PC-3 (cell line): ENCODE results near the gene P2RY2. TPM values are rescaled to one million over a fixed set of nuclear protein-coding genes. Genes with fewer than 3 reads are reported as not detected.

Experiments
- ATAC-seq: fragments of 200-7000 bp; cut with Tn5 transposase; 2 replicates; pipeline ENCODE4 v1.9.1; 2020; ENCODE audit warnings: mild to moderate bottlenecking, moderate library complexity
- BruUV-seq: library from RNA; stranded (reverse); fragments of 400-500 nt; replicated peaks from 2 replicates; lab custom pipeline; 2021; lab: Mats Ljungman, UMichigan
- CTCF ChIA-PET: fragments of 300-600 bp; sonication (Branson Sonifier 250); formaldehyde crosslinking; loops from one replicate; lab custom pipeline; 2022; ENCODE audit warnings: antibody characterized with exemption; lab: Charles Lee
- POLR2A ChIA-PET: fragments of 300-600 bp; sonication (Branson Sonifier 250); formaldehyde crosslinking; loops from one replicate; lab custom pipeline; 2022; ENCODE audit warnings: antibody characterized with exemption; ENCODE audit not compliant: unreplicated experiment; lab: Charles Lee
- DNase-seq: peaks from one replicate; pipeline ENCODE4 v3.0.0-alpha.2; 2015
- H2AFZ ChIP-seq: fragments of 300-600 bp; sonication (generic); 2 replicates; pipeline ENCODE4 v1.6.0; 2016; ENCODE audit warnings: antibody characterized with exemption, low read length
- H3F3A ChIP-seq: fragments of 300-600 bp; sonication (generic); one replicate; pipeline ENCODE4 v1.6.0; 2017; ENCODE audit warnings: antibody characterized with exemption, low read length, control low read depth, mild to moderate bottlenecking; ENCODE audit not compliant: unreplicated experiment
- H3K27ac ChIP-seq: fragments of 300-600 bp; sonication (generic); 2 replicates; pipeline ENCODE4 v1.5.1; 2016; ENCODE audit warnings: mild to moderate bottlenecking, low read length
- H3K27me3 ChIP-seq: fragments of 300-600 bp; sonication (generic); 2 replicates; pipeline ENCODE4 v1.6.1; 2016; ENCODE audit warnings: low read length, mixed read lengths
- H3K36me3 ChIP-seq: fragments of 300-600 bp; sonication (generic); 2 replicates; pipeline ENCODE4 v1.6.1; 2016; ENCODE audit warnings: low read depth, mixed run types, low read length, mixed read lengths
- H3K4me1 ChIP-seq: fragments of 300-600 bp; sonication (generic); 2 replicates; pipeline ENCODE4 v1.5.1; 2016; ENCODE audit warnings: low read length; ENCODE audit not compliant: insufficient read depth
- H3K4me2 ChIP-seq: fragments of 300-600 bp; sonication (generic); 2 replicates; pipeline ENCODE4 v1.6.0; 2016; ENCODE audit warnings: low read length
- H3K4me3 ChIP-seq: fragments of 300-600 bp; sonication (generic); 2 replicates; pipeline ENCODE4 v1.5.1; 2016; ENCODE audit warnings: mild to moderate bottlenecking, low read length, mixed read lengths
- H3K79me2 ChIP-seq: fragments of 300-600 bp; sonication (generic); 2 replicates; pipeline ENCODE4 v1.6.1; 2017; ENCODE audit warnings: low read length, mixed read lengths
- H3K9ac ChIP-seq: fragments of 300-600 bp; sonication (generic); 2 replicates; pipeline ENCODE4 v1.6.0; 2016; ENCODE audit warnings: mild to moderate bottlenecking, low read length
- H3K9me2 ChIP-seq: fragments of 300-600 bp; sonication (generic); replicated peaks from 2 replicates; pipeline ENCODE4 v1.6.1; 2016; ENCODE audit warnings: mixed run types, low read length, mixed read lengths
- H3K9me3 ChIP-seq: fragments of 300-600 bp; sonication (generic); 2 replicates; pipeline ENCODE4 v1.6.1; 2016; ENCODE audit warnings: low read length, mixed read lengths
- H4K20me1 ChIP-seq: fragments of 300-600 bp; sonication (generic); 2 replicates; pipeline ENCODE4 v1.6.1; 2016; ENCODE audit warnings: low read length, mixed read lengths
- CTCF ChIP-seq: fragments of 300-600 bp; sonication (generic); conservative IDR thresholded peaks from 2 replicates; pipeline ENCODE4 v1.5.1; 2017; ENCODE audit warnings: antibody characterized with exemption, low read depth, mild to moderate bottlenecking, low read length
- EZH2 ChIP-seq: fragments of 300-600 bp; sonication (generic); IDR thresholded peaks from one replicate; pipeline ENCODE4 v1.6.1; 2017; ENCODE audit warnings: antibody characterized with exemption, mild to moderate bottlenecking, low read length; ENCODE audit not compliant: unreplicated experiment
- EZH2phosphoT487 ChIP-seq: fragments of 300-600 bp; sonication (generic); IDR thresholded peaks from 2 replicates; pipeline ENCODE4 v1.6.1; 2018; ENCODE audit warnings: mild to moderate bottlenecking, antibody characterized with exemption, low read length, borderline replicate concordance
- intact Hi-C: fragments of 100-400 bp; cut with micrococcal nuclease; formaldehyde crosslinking; loops from 2 replicates; pipeline ENCODE4 v1.9.0; 2023
- total RNA-seq: library from RNA; depleted of rRNA; stranded (reverse); fragments of >200 nt; gene quantifications from 2 replicates; pipeline ENCODE4 v1.2.3, GENCODE V29; 2014

The P2RY2 gene
- total RNA-seq, 1 experiment from 2014 or later, result 54.8 TPM

GRCh38 chr11:73221451-73221850, 3.4 kb downstream of the P2RY2 start:
- no peak overlapping the region for H3K4me3 ChIP-seq
- no TSS peak for BruUV-seq
- no peaks in the 10 kb centered on the region for H3K27me3 ChIP-seq
- H3K36me3 ChIP-seq, result peaks cover 8% of the 10 kb centered on the region; the same call in 1 of the 2 replicates
- ATAC-seq (no peak), DNase-seq (no peak)
- no peak overlapping the region for H3K9ac ChIP-seq
- no peak overlapping the region for H2AFZ ChIP-seq
- H3K4me2 ChIP-seq, result peak overlapping the region; percentile 91
- no peak overlapping the region for H3K27ac ChIP-seq
- H3F3A ChIP-seq, result no peaks in the 10 kb centered on the region
- H3K79me2 ChIP-seq, result peaks cover 86% of the 10 kb centered on the region
- H3K9me2 ChIP-seq, result no peaks in the 10 kb centered on the region
- ChIA-PET POLR2A (no interaction called here), CTCF (no interaction called here)
- no peak for TF ChIP-seq EZH2phosphoT487
- peaks cover 37% of the 10 kb centered on the region for H3K4me1 ChIP-seq
- intact Hi-C loops, result no loop called here
- no peaks in the 10 kb centered on the region for H4K20me1 ChIP-seq
- H3K9me3 ChIP-seq, result no peaks in the 10 kb centered on the region

- ATAC-seq (no peak), DNase-seq (no peak)
- H3K27ac ChIP-seq, result no peak overlapping the region
- no peak overlapping the region for H3K4me2 ChIP-seq
- no peaks in the 10 kb centered on the region for H3F3A ChIP-seq
- BruUV-seq, result no TSS peak
- no peaks in the 10 kb centered on the region for H3K27me3 ChIP-seq
- H3K79me2 ChIP-seq, result peaks cover 89% of the 10 kb centered on the region
- intact Hi-C loops, result no loop called here
- no peak overlapping the region for H2AFZ ChIP-seq
- H3K9ac ChIP-seq, result no peak overlapping the region
- H3K4me3 ChIP-seq, result no peak overlapping the region
- POLR2A ChIA-PET, result no interaction called here
- peaks cover 8% of the 10 kb centered on the region; the same call in 1 of the 2 replicates for H3K36me3 ChIP-seq
- no peak for TF ChIP-seq CTCF
- no peak for TF ChIP-seq EZH2
- TF ChIP-seq EZH2phosphoT487, result no peak
- no peaks in the 10 kb centered on the region for H4K20me1 ChIP-seq
- H3K9me3 ChIP-seq, result no peaks in the 10 kb centered on the region
- CTCF ChIA-PET, result no interaction called here
- H3K4me1 ChIP-seq, result peaks cover 34% of the 10 kb centered on the region
- H3K9me2 ChIP-seq, result no peaks in the 10 kb centered on the region
Measured at GRCh38 chr11:73221996-73222395, 3.9 kb downstream of the P2RY2 start.

GRCh38 chr11:73223998-73224730, 6.1 kb downstream of the P2RY2 start:
- no peak overlapping the region for H3K4me2 ChIP-seq
- H2AFZ ChIP-seq, result no peak overlapping the region
- no peak overlapping the region for H3K9ac ChIP-seq
- ChIA-PET POLR2A (interaction anchor here (0.7 kb wide), 1 partner anchor 82 kb away, joined by 3 read pairs; the partner anchor contains the start of gene FCHSD2), CTCF (no interaction called here)
- no peaks in the 10 kb centered on the region for H3K9me3 ChIP-seq
- no peaks in the 10 kb centered on the region for H3K27me3 ChIP-seq
- ATAC-seq (no peak), DNase-seq (no peak)
- H3K4me3 ChIP-seq, result no peak overlapping the region
- H3K27ac ChIP-seq, result no peak overlapping the region
- no peaks in the 10 kb centered on the region for H4K20me1 ChIP-seq
- H3K36me3 ChIP-seq, result peaks cover 14% of the 10 kb centered on the region; the same call in 1 of the 2 replicates
- no TSS peak for BruUV-seq
- TF ChIP-seq EZH2phosphoT487, result no peak
- H3K79me2 ChIP-seq, result peaks cover 91% of the 10 kb centered on the region
- H3K4me1 ChIP-seq, result peaks cover 41% of the 10 kb centered on the region
- no peaks in the 10 kb centered on the region for H3K9me2 ChIP-seq
- no peaks in the 10 kb centered on the region for H3F3A ChIP-seq
- intact Hi-C loops, result no loop called here
